ENCODE data around the gene GMDS. TPM values are rescaled to one million over a fixed set of nuclear protein-coding genes. Genes with fewer than 3 reads are reported as not detected.

The GMDS gene
- total and polyA plus RNA-seq, 2 of the 13 experiments (the other 11 are each of a cell fraction or from before 2014, with no cell fraction given), result 64.4 to 112 TPM

DNA sequence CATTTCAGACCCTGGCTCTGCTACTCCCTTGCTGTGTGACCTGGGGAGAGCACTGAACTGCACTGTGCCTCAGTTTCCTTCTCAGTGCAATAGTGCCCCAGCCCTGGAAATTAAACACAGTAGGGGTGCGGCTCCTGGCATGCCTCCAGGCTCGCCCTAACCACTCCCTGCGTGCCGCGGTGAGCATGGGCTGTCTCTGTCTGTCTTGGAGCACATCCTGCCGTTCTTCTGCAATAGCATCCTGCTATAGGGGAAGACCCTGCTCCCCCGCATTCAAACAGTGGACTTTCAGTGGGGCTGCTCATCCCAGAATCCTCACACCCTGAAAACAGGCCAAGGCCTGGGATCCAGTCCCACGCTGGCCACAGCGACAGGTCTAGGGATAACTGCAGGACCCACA lies 506.2 kb downstream of the GMDS start (continued):
- TF ChIP-seq, protein P1, sequence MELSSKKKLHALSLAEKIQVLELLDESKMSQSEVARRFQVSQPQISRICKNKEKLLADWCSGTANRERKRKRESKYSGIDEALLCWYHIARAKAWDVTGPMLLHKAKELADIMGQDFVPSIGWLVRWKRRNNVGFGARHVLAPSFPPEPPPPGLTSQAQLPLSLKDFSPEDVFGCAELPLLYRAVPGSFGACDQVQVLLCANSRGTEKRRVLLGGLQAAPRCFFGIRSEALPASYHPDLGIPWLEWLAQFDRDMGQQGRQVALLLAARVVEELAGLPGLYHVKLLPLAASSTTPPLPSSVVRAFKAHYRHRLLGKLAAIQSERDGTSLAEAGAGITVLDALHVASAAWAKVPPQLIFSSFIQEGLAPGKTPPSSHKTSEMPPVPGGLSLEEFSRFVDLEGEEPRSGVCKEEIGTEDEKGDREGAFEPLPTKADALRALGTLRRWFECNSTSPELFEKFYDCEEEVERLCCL (CRISPR knock-in tag; IDR thresholded peaks at IDR 0.05; ENCODE audit: borderline replicate concordance), result no peak

DNA sequence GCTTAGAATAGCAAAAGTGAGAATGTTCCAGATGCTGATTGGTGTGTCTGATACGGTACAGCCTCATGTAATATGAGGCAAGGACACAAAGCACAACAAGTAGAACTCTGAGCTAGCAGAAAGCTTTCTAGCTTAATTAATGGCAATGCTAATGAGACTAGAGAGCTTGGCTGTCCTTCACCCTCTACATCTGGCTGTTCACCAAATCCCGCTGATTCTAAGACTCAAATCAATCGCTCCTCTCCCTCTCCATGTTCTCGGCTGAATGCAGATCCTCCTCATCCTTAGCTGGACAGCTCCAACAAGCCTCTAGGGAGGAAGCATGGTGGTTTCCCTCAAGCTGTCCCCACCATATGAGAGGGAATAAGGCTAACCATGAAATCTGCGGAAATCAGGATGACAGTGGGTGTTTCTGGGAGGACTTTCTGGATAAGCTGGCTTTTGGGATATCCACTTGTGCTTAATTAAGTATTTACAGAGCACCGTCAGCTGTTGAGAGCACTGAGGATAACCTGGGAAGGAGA lies 506.8 kb downstream of the GMDS start:
- Histone ChIP-seq H3K27ac (ENCODE audit: extremely low read length, insufficient read depth, low read length) (no peak overlapping the region), H3K9me3 (ENCODE audit: low read length) (no peaks in the 10 kb centered on the region), H3K79me2 (ENCODE audit: insufficient read depth, low read length) (no peaks in the 10 kb centered on the region), H3K27me3 (ENCODE audit: control insufficient read depth in 1 of 2, insufficient read depth in 2 of 2, low read length in 2 of 2) (no peaks in the 10 kb centered on the region), H3K36me3 (replicated peaks in 1 of 2; ENCODE audit: control insufficient read depth in 1 of 2, insufficient read depth in 2 of 2, low read length in 2 of 2) (peaks cover 9 to 32% of the 10 kb centered on the region in 2 experiments), H3K4me1 (ENCODE audit: insufficient read depth, low read length) (no peaks in the 10 kb centered on the region), H3K9ac (ENCODE audit: insufficient read depth, low read depth, low read length) (no peak overlapping the region), H2AFZ (ENCODE audit: low read length) (no peak overlapping the region), H3K4me2 (ENCODE audit: low read depth, low read length) (no peak overlapping the region), H4K20me1 (ENCODE audit: insufficient read depth, low read length) (no peaks in the 10 kb centered on the region), H3K4me3 (replicated peaks in 1 of 3; ENCODE audit: insufficient read depth in 1 of 3, low read depth in 2 of 3, low read length in 3 of 3) (no peak overlapping the region)
- POLR2A ChIA-PET, result no interaction called here
- TF ChIP-seq ELF3 (CRISPR knock-in tag; IDR thresholded peaks at IDR 0.05), result no peak
- TF ChIP-seq, protein P2, sequence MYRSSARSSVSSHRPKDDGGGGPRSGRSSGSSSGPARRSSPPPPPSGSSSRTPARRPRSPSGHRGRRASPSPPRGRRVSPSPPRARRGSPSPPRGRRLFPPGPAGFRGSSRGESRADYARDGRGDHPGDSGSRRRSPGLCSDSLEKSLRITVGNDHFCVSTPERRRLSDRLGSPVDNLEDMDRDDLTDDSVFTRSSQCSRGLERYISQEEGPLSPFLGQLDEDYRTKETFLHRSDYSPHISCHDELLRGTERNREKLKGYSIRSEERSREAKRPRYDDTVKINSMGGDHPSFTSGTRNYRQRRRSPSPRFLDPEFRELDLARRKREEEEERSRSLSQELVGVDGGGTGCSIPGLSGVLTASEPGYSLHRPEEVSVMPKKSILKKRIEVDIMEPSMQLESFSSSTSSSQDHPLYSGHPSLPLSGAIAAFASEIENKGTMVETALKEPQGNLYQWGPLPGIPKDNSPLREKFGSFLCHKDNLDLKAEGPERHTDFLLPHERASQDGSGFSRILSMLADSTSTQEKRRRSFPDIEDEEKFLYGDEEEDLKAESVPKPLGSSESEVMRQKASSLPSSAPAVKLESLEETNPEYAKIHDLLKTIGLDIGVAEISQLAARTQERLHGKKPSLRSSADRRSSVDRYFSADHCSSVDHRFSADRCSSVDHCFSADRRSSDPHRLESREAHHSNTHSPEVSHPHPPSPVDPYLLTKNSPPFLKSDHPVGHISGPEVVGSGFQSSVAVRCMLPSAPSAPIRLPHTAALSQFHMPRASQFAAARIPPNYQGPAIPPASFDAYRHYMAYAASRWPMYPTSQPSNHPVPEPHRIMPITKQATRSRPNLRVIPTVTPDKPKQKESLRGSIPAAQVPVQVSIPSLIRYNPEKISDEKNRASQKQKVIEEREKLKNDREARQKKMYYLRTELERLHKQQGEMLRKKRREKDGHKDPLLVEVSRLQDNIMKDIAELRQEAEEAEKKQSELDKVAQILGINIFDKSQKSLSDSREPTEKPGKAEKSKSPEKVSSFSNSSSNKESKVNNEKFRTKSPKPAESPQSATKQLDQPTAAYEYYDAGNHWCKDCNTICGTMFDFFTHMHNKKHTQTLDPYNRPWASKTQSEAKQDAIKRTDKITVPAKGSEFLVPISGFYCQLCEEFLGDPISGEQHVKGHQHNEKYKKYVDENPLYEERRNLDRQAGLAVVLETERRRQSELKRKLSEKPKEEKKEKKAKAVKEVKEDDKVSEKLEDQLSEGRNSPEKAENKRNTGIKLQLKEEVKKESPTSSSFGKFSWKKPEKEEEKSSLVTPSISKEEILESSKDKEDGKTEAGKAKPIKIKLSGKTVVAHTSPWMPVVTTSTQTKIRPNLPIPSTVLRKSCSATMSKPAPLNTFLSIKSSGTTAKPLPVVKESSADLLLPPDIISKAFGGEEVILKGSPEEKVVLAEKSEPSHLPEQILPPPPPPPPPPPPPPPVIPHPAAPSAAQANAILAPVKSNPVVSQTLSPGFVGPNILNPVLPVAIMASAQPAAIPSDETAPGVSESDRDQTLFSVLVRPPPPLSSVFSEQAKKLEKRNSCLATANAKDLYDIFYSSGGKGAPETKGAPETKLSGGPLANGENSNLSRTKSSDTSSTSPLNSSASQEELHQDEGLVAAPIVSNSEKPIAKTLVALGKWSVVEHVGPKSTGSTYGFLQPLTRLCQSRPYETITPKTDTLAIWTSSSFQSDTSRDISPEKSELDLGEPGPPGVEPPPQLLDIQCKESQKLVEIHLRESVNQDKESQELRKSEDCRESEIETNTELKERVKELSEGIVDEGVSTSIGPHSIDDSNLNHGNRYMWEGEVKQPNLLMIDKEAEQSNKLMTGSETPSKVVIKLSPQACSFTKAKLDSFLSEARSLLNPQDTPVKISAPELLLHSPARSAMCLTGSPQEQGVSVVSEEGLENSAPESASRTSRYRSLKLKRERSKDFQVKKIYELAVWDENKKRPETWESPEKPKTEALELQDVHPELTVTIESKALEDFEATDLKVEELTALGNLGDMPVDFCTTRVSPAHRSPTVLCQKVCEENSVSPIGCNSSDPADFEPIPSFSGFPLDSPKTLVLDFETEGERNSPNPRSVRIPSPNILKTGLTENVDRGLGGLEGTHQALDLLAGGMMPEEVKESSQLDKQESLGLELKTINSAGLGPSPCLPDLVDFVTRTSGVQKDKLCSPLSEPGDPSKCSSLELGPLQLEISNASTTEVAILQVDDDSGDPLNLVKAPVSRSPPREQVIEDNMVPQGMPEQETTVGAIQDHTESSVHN (CRISPR knock-in tag; IDR thresholded peaks at IDR 0.05), result no peak
- no peak for TF ChIP-seq FIP1L1 (IDR thresholded peaks at IDR 0.05; ENCODE audit: borderline replicate concordance, insufficient read depth, low read depth, low read length)
- TF ChIP-seq, protein P3, sequence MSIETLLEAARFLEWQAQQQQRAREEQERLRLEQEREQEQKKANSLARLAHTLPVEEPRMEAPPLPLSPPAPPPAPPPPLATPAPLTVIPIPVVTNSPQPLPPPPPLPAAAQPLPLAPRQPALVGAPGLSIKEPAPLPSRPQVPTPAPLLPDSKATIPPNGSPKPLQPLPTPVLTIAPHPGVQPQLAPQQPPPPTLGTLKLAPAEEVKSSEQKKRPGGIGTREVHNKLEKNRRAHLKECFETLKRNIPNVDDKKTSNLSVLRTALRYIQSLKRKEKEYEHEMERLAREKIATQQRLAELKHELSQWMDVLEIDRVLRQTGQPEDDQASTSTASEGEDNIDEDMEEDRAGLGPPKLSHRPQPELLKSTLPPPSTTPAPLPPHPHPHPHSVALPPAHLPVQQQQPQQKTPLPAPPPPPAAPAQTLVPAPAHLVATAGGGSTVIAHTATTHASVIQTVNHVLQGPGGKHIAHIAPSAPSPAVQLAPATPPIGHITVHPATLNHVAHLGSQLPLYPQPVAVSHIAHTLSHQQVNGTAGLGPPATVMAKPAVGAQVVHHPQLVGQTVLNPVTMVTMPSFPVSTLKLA (IDR thresholded peaks at IDR 0.05), result no peak
- peak; percentile 22 for TF ChIP-seq RBM22 (optimal IDR thresholded peaks at IDR 0.05; ENCODE audit: low read length)
- CTCF ChIA-PET (ENCODE audit: low intra/inter-chr PET ratio, low total read pairs), result no interaction called here
- no peak for FAIRE-seq
- BruUV-seq (replicated peaks), result no TSS peak
- in situ Hi-C loops (cut with HindIII; ENCODE audit: extremely low pct_ligation_motif_present, low pct_unique_long_range_greater_than_20kb) (no loop called here), intact Hi-C loops (cut with micrococcal nuclease; ENCODE audit: unreplicated experiment) (no loop called here)
- no peak for ATAC-seq
- WGBS (ENCODE audit: low lambda C conversion rate), result 98% methylated on average over 6 of the region's 6 CpGs
- no peak for DNase-seq (ENCODE audit: low spot score)
